ENCODE results near the gene ZNF429.

GRCh38 chr19:21492947-21493906 is 12.2 kb upstream of the ZNF429 start:
- TF ChIP-seq CTCF (IDR thresholded peaks at IDR 0.05; ENCODE audit: low read length) (no peak), EZH2 (optimal IDR thresholded peaks at IDR 0.05; ENCODE audit: low read depth, low read length) (no peak)

All from MM.1S (cell line).